Panc1 (cell line): ENCODE data around the gene APEX1. TPM values are rescaled to one million over a fixed set of nuclear protein-coding genes. Genes with fewer than 3 reads are reported as not detected.

ENCODE experiments used
- ATAC-seq: fragments of 200-7000 bp; cut with Tn5 transposase; 2 replicates; pipeline ENCODE4 v1.9.1; 2020; ENCODE audit warnings: mild to moderate bottlenecking, moderate library complexity
- BruUV-seq: library from RNA; stranded (reverse); fragments of 400-500 nt; replicated peaks from 2 replicates; lab custom pipeline; 2021; lab: Mats Ljungman, UMichigan
- CTCF ChIA-PET: fragments of 300-600 bp; sonication (Branson Sonifier 250); formaldehyde crosslinking; loops from one replicate; lab custom pipeline; 2022; ENCODE audit warnings: antibody characterized with exemption; lab: Charles Lee
- POLR2A ChIA-PET: fragments of 300-600 bp; sonication (Branson Sonifier 250); formaldehyde crosslinking; loops from one replicate; lab custom pipeline; 2022; ENCODE audit warnings: antibody characterized with exemption; lab: Charles Lee
- DNase-seq: peaks from one replicate; pipeline ENCODE4 v3.0.0-alpha.2; 2010; ENCODE audit warnings: low read depth, low spot score
- H3K27ac ChIP-seq: 2 replicates; pipeline ENCODE4 v1.5.1; 2011; ENCODE audit warnings: mild to moderate bottlenecking, low read length, inconsistent platforms
- H3K27me3 ChIP-seq: fragments of 200-500 bp; sonication (Bioruptor generic); 2 replicates; pipeline ENCODE4 v1.6.0; 2014; ENCODE audit warnings: low read length, inconsistent platforms; ENCODE audit not compliant: control insufficient read depth, insufficient read depth
- H3K36me3 ChIP-seq: fragments of 200-500 bp; sonication (Bioruptor generic); 2 replicates; pipeline ENCODE4 v1.5.1; 2014; ENCODE audit warnings: inconsistent platforms, mild to moderate bottlenecking, low read length, moderate library complexity; ENCODE audit not compliant: control insufficient read depth, insufficient read depth
- H3K4me1 ChIP-seq: 2 replicates; pipeline ENCODE4 v1.5.1; 2011; ENCODE audit warnings: inconsistent platforms, mild to moderate bottlenecking, low read length, moderate library complexity; ENCODE audit not compliant: control insufficient read depth, insufficient read depth
- H3K4me3 ChIP-seq, 2 experiments: 2 replicates each; pipeline ENCODE4 v1.5.1; 2011 to 2012; ENCODE audit warnings: low read depth in 2 of 2, low read length in 2 of 2, mild to moderate bottlenecking in 2 of 2, inconsistent platforms in 1 of 2, moderate library complexity in 1 of 2
- H3K9me3 ChIP-seq: fragments of 200-500 bp; sonication (Bioruptor generic); 2 replicates; pipeline ENCODE4 v1.5.1; 2014; ENCODE audit warnings: low read depth, mild to moderate bottlenecking, inconsistent platforms, low read length, moderate library complexity; ENCODE audit not compliant: control insufficient read depth, insufficient read depth
- POLR2AphosphoS5 ChIP-seq: IDR thresholded peaks from 2 replicates; pipeline ENCODE4 v1.6.1; 2012; ENCODE audit warnings: mild to moderate bottlenecking, low read depth, low read length, moderate library complexity
- SIN3A ChIP-seq: IDR thresholded peaks from 2 replicates; pipeline ENCODE4 v1.6.1; 2012; ENCODE audit warnings: low read depth, mild to moderate bottlenecking, low read length, moderate library complexity, borderline replicate concordance; ENCODE audit not compliant: insufficient read depth
- TCF7L2 ChIP-seq: IDR thresholded peaks from 2 replicates; pipeline ENCODE4 v1.6.1; 2011; ENCODE audit warnings: mild to moderate bottlenecking, low read depth, low read length, inconsistent platforms
- in situ Hi-C: cut with HindIII; loops from 2 replicates; pipeline ENCODE4 v1.10.0; 2016; ENCODE audit warnings: low sequenced_read_pairs, low pct_unique_long_range_greater_than_20kb
- intact Hi-C: fragments of 100-400 bp; cut with micrococcal nuclease; formaldehyde crosslinking; loops from one replicate; pipeline ENCODE4 v1.10.0; 2022; ENCODE audit not compliant: unreplicated experiment
- total RNA-seq: library from RNA; stranded (reverse); gene quantifications from one replicate; pipeline ENCODE4 v1.2.1, GENCODE V29; 2021; ENCODE audit not compliant: unreplicated experiment
- TF ChIP-seq, protein P1 (sequence below), 2 experiments: IDR thresholded peaks; 2 replicates each; pipeline ENCODE4 v1.6.1; 2011 to 2012; ENCODE audit warnings: low read depth in 2 of 2, control low read depth in 1 of 2, low read length in 1 of 2, mild to moderate bottlenecking in 1 of 2, moderate library complexity in 1 of 2; ENCODE audit not compliant: insufficient read depth in 1 of 2
- TF ChIP-seq, protein P2 (sequence below): fragments of 450-650 bp; IDR thresholded peaks from 2 replicates; pipeline ENCODE4 v1.5.1; 2017; ENCODE audit warnings: mild to moderate bottlenecking

Gene APEX1
- total RNA-seq, 1 experiment from 2014 or later, result 163 TPM

DNA sequence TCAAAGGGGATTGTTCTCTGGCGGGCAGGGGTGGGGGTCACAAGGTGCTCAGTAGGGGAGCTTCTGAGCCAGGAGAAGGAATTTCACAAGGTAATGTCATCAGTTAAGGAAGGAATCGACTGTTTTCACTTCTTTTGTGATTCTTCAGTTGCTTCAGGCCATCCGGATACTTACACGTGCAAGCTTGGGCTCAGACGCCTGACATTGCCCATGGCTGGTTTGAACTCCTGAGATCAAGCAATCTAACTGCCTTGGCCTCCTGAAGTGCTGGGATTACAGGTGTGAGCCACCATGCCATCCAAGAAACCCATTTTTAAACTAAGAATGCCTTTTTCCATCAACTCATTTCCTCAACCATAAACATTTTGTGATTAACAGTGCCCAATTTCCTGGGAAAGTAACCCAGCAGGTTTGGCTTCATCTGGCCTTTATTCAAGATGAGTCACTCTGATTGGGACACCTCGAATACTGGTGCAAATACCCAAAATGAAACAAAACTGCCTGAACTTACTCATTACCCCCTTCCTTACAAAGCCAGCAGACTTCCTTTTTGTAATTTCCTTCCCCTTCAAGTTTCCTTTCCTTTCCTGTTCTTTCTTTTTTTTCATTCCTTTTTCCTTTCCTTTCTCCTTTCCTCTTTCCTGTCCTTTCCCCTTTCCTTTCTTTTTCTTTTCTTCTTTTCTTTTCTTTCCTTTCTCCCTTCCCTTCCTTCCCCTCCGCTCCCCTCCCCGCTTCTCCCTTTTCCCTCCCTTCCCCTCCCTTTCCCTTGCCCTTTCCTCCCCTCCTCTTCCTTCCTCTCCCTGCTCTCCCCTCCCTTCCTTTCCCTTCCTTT, 40.1 kb downstream of the APEX1 start:
- Histone ChIP-seq H3K36me3 (no peaks in the 10 kb centered on the region), H3K27me3 (no peaks in the 10 kb centered on the region), H3K27ac (no peak overlapping the region), H3K4me3 (no peak overlapping the region), H3K9me3 (no peaks in the 10 kb centered on the region), H3K4me1 (no peaks in the 10 kb centered on the region; the same call in 1 of the 2 replicates)
- in situ Hi-C loops, result no loop called here
- ATAC-seq, result no peak
- BruUV-seq, result no TSS peak
- ChIA-PET CTCF (no interaction called here), POLR2A (no interaction called here)
- intact Hi-C loops, result no loop called here
- DNase-seq, result no peak
- TF ChIP-seq TCF7L2, result no peak
- TF ChIP-seq SIN3A, result no peak
- TF ChIP-seq, protein P1, sequence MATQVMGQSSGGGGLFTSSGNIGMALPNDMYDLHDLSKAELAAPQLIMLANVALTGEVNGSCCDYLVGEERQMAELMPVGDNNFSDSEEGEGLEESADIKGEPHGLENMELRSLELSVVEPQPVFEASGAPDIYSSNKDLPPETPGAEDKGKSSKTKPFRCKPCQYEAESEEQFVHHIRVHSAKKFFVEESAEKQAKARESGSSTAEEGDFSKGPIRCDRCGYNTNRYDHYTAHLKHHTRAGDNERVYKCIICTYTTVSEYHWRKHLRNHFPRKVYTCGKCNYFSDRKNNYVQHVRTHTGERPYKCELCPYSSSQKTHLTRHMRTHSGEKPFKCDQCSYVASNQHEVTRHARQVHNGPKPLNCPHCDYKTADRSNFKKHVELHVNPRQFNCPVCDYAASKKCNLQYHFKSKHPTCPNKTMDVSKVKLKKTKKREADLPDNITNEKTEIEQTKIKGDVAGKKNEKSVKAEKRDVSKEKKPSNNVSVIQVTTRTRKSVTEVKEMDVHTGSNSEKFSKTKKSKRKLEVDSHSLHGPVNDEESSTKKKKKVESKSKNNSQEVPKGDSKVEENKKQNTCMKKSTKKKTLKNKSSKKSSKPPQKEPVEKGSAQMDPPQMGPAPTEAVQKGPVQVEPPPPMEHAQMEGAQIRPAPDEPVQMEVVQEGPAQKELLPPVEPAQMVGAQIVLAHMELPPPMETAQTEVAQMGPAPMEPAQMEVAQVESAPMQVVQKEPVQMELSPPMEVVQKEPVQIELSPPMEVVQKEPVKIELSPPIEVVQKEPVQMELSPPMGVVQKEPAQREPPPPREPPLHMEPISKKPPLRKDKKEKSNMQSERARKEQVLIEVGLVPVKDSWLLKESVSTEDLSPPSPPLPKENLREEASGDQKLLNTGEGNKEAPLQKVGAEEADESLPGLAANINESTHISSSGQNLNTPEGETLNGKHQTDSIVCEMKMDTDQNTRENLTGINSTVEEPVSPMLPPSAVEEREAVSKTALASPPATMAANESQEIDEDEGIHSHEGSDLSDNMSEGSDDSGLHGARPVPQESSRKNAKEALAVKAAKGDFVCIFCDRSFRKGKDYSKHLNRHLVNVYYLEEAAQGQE (IDR thresholded peaks at IDR 0.05; ENCODE audit: insufficient read depth in 1 of 2, low read depth in 2 of 2, low read length in 1 of 2), result no peak
- no peak for TF ChIP-seq POLR2AphosphoS5
- TF ChIP-seq, protein P2, sequence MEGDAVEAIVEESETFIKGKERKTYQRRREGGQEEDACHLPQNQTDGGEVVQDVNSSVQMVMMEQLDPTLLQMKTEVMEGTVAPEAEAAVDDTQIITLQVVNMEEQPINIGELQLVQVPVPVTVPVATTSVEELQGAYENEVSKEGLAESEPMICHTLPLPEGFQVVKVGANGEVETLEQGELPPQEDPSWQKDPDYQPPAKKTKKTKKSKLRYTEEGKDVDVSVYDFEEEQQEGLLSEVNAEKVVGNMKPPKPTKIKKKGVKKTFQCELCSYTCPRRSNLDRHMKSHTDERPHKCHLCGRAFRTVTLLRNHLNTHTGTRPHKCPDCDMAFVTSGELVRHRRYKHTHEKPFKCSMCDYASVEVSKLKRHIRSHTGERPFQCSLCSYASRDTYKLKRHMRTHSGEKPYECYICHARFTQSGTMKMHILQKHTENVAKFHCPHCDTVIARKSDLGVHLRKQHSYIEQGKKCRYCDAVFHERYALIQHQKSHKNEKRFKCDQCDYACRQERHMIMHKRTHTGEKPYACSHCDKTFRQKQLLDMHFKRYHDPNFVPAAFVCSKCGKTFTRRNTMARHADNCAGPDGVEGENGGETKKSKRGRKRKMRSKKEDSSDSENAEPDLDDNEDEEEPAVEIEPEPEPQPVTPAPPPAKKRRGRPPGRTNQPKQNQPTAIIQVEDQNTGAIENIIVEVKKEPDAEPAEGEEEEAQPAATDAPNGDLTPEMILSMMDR, result no peak

DNA sequence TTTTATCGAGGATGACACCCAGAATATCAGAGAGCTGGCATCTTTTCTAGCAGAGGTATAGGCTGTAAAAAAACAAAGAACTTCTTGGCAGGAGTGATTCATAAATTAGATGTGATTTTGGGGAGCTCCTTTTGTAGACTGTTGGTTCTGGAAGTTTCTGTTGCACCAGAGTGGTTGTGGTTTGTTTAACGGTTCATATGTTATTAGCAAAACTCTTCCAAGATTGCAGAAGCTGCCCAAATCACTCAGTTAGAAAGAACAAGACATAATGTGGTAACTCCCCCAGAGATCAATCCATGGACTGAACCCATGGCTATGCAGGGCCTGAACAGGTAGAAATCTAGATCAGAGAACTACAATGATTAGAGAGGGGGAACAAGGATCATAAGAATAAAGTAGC, 43.6 kb downstream of the APEX1 start:
- CTCF ChIA-PET, result interaction anchor here (0.6 kb wide), 1 partner anchor 83 kb away, joined by 3 read pairs; no protein-coding TSS in a partner anchor
- TF ChIP-seq SIN3A (no peak), TCF7L2 (no peak), POLR2AphosphoS5 (no peak)
- TF ChIP-seq, protein P1 (IDR thresholded peaks at IDR 0.05; ENCODE audit: insufficient read depth in 1 of 2, low read depth in 2 of 2, low read length in 1 of 2), result no peak
- TF ChIP-seq, protein P2, result no peak
- Histone ChIP-seq H3K27me3 (no peaks in the 10 kb centered on the region), H3K36me3 (no peaks in the 10 kb centered on the region), H3K4me1 (no peaks in the 10 kb centered on the region; the same call in 1 of the 2 replicates), H3K9me3 (no peaks in the 10 kb centered on the region), H3K4me3 (no peak overlapping the region), H3K27ac (no peak overlapping the region)
- no peak for DNase-seq
- POLR2A ChIA-PET, result interaction anchor here (1.0 kb wide), 1 partner anchor 156 kb away, joined by 3 read pairs; no protein-coding TSS in a partner anchor
- ATAC-seq, result no peak
- intact Hi-C loops, result no loop called here
- in situ Hi-C loops, result no loop called here
- BruUV-seq, result no TSS peak
